GM18511 (cell line): ENCODE measurements around the gene MYBL2.

ENCODE experiments used
- ATAC-seq: cut with Tn5 transposase; IDR thresholded peaks from one replicate; pipeline ENCODE4 v1.9.1; 2021; ENCODE audit warnings: mild to moderate bottlenecking, moderate library complexity; ENCODE audit not compliant: unreplicated experiment

MYBL2 gene

GRCh38 chr20:43721429-43722152 is 54.7 kb downstream of the MYBL2 start:
- no peak for ATAC-seq

- ATAC-seq = no peak
Observed at GRCh38 chr20:43722153-43722505, 55.2 kb downstream of the MYBL2 start.

- ATAC-seq = no peak
Observed at GRCh38 chr20:43723186-43723585, 56.3 kb downstream of the MYBL2 start.

- no peak for ATAC-seq
Observed at GRCh38 chr20:43723735-43724134, 56.8 kb downstream of the MYBL2 start.

- no peak for ATAC-seq
Observed at GRCh38 chr20:43724383-43724782, 57.5 kb downstream of the MYBL2 start.

- ATAC-seq = no peak
Observed at GRCh38 chr20:43725666-43726065, 58.8 kb downstream of the MYBL2 start.

GRCh38 chr20:43726333-43726732 is 59.4 kb downstream of the MYBL2 start:
- no peak for ATAC-seq

- ATAC-seq = no peak
Observed at GRCh38 chr20:43726811-43727338, 60.0 kb downstream of the MYBL2 start, which contains the start of gene GTSF1L. Gene GTSF1L (minus strand): TSS chr20:43727002. CDS start chr20:43726694, 308 bp downstream.

GRCh38 chr20:43727980-43728590 is 61.2 kb downstream of the MYBL2 start:
- no peak for ATAC-seq

- no peak for ATAC-seq
Observed at GRCh38 chr20:43728686-43729255, 61.9 kb downstream of the MYBL2 start.

- no peak for ATAC-seq
Observed at GRCh38 chr20:43731469-43731868, 64.6 kb downstream of the MYBL2 start.

- no peak for ATAC-seq
Observed at GRCh38 chr20:43731927-43732326, 65.0 kb downstream of the MYBL2 start.

- ATAC-seq = peak; percentile 85
Observed at GRCh38 chr20:43736588-43737158, 69.8 kb downstream of the MYBL2 start.

- ATAC-seq = no peak
Observed at GRCh38 chr20:43737925-43738324, 71.0 kb downstream of the MYBL2 start.

- ATAC-seq = no peak
Observed at GRCh38 chr20:43739148-43739749, 72.3 kb downstream of the MYBL2 start.

- ATAC-seq = no peak
Observed at GRCh38 chr20:43740642-43741041, 73.7 kb downstream of the MYBL2 start.

GRCh38 chr20:43744151-43744611 is 77.3 kb downstream of the MYBL2 start:
- no peak for ATAC-seq

GRCh38 chr20:43744966-43745730 is 78.2 kb downstream of the MYBL2 start:
- ATAC-seq = no peak

GRCh38 chr20:43746344-43747137 is 79.6 kb downstream of the MYBL2 start:
- no peak for ATAC-seq

GRCh38 chr20:43748274-43748673 is 81.4 kb downstream of the MYBL2 start:
- no peak for ATAC-seq
